HepG2 (cell line): ENCODE data around the gene GALR2. TPM values are rescaled to one million over a fixed set of nuclear protein-coding genes. Genes with fewer than 3 reads are reported as not detected.
"Not testable (repeated sequence)": the region's sequence is repeated elsewhere in the genome, so short reads cannot be mapped to it uniquely, and the experiment has no call there.

ENCODE experiments used
- ATAC-seq: fragments of 200-7000 bp; cut with Tn5 transposase; 3 replicates; pipeline ENCODE4 v1.9.1; 2020; ENCODE audit warnings: mild to moderate bottlenecking, moderate library complexity
- BruUV-seq: library from RNA; stranded (reverse); fragments of 400-500 nt; replicated peaks from 2 replicates; lab custom pipeline; 2021; lab: Mats Ljungman, UMichigan
- CTCF ChIA-PET: fragments of 300-600 bp; formaldehyde crosslinking; extraction: SDS; loops from one replicate; lab custom pipeline; 2021; ENCODE audit warnings: low total read pairs, inconsistent platforms, low intra/inter-chr PET ratio; lab: Yijun Ruan, JAX
- POLR2A ChIA-PET: fragments of 350-600 bp; sonication (Branson Sonifier 250); formaldehyde crosslinking; loops from one replicate; lab custom pipeline; 2020; ENCODE audit warnings: antibody characterized with exemption, inconsistent platforms; lab: Yijun Ruan, JAX
- DNase-seq: peaks from one replicate; pipeline ENCODE4 v3.0.0-alpha.2; 2015; ENCODE audit warnings: low spot score
- FAIRE-seq: peaks from 3 replicates; lab custom pipeline; 2011; peaks lifted over from hg19 to GRCh38; lab: Jason Lieb, UNC
- H2AFZ ChIP-seq: one replicate; pipeline ENCODE4 v1.6.1; 2011; ENCODE audit warnings: low read length, inconsistent platforms
- H3K27ac ChIP-seq: fragments of 300-600 bp; 3 replicates; pipeline ENCODE4 v1.8.0; 2011; ENCODE audit warnings: mixed run types, mild to moderate bottlenecking, mixed read lengths, low read length, inconsistent platforms; ENCODE audit not compliant: insufficient read depth; ENCODE audit errors: extremely low read length
- H3K27me3 ChIP-seq, 2 experiments: fragments of 200-600 bp in 1 of 2; 2 replicates in 1 of 2; 3 replicates in 1 of 2; pipeline versions ENCODE4 v1.6.0 to v1.8.0; 2011; ENCODE audit warnings: low read length in 2 of 2, mild to moderate bottlenecking in 2 of 2, moderate library complexity in 2 of 2, inconsistent platforms in 1 of 2; ENCODE audit not compliant: insufficient read depth in 2 of 2, control insufficient read depth in 1 of 2
- H3K36me3 ChIP-seq, 2 experiments: fragments of 200-600 bp in 1 of 2; replicated peaks in 1 of 2; 2 replicates in 1 of 2; 3 replicates in 1 of 2; pipeline versions ENCODE4 v1.5.1 to v1.8.0; 2011; ENCODE audit warnings: low read length in 2 of 2, inconsistent platforms in 1 of 2; ENCODE audit not compliant: insufficient read depth in 2 of 2, control insufficient read depth in 1 of 2
- H3K4me1 ChIP-seq: 2 replicates; pipeline ENCODE4 v1.5.1; 2012; ENCODE audit warnings: low read length, inconsistent platforms; ENCODE audit not compliant: insufficient read depth
- H3K4me2 ChIP-seq: 2 replicates; pipeline ENCODE4 v1.6.0; 2011; ENCODE audit warnings: low read depth, low read length, inconsistent platforms
- H3K4me3 ChIP-seq, 3 experiments: fragments of 200-600 bp in 1 of 3; sonication (generic), shearing (Covaris generic) in 1 of 3; replicated peaks in 1 of 3; 2 replicates each; pipeline ENCODE4 v1.5.1; 2011 to 2016; ENCODE audit warnings: low read length in 3 of 3, inconsistent platforms in 2 of 3, low read depth in 2 of 3, mild to moderate bottlenecking in 2 of 3, control low read depth in 1 of 3, mixed read lengths in 1 of 3; ENCODE audit not compliant: insufficient read depth in 1 of 3
- H3K79me2 ChIP-seq: one replicate; pipeline ENCODE4 v1.6.1; 2011; ENCODE audit warnings: low read length, inconsistent platforms; ENCODE audit not compliant: insufficient read depth
- H3K9ac ChIP-seq: 2 replicates; pipeline ENCODE4 v1.6.0; 2011; ENCODE audit warnings: mild to moderate bottlenecking, low read depth, low read length, inconsistent platforms; ENCODE audit not compliant: insufficient read depth
- H3K9me3 ChIP-seq: 2 replicates; pipeline ENCODE4 v1.5.1; 2012; ENCODE audit warnings: mild to moderate bottlenecking, low read length
- H4K20me1 ChIP-seq: 2 replicates; pipeline ENCODE4 v1.6.0; 2011; ENCODE audit warnings: inconsistent platforms, mild to moderate bottlenecking, low read length, moderate library complexity; ENCODE audit not compliant: insufficient read depth
- LCORL ChIP-seq, 2 experiments: fragments of 450-650 bp in 1 of 2; sonication (generic) in 1 of 2; formaldehyde crosslinking in 1 of 2; IDR thresholded peaks; 2 replicates each; pipeline versions ENCODE4 v1.5.0 to v1.6.1; 2017 to 2020; ENCODE audit warnings: antibody characterized with exemption in 1 of 2, missing genetic modification reagents in 1 of 2
- ZNF121 ChIP-seq: sonication (generic); formaldehyde crosslinking; IDR thresholded peaks from 2 replicates; pipeline ENCODE4 v1.5.0; 2020; ENCODE audit warnings: mild to moderate bottlenecking, missing genetic modification reagents
- ZNF770 ChIP-seq: sonication (generic); formaldehyde crosslinking; IDR thresholded peaks from 2 replicates; pipeline ENCODE4 v1.5.0; 2020; ENCODE audit warnings: mild to moderate bottlenecking, missing genetic modification reagents
- WGBS: methylation state at CpG from one replicate; pipeline ENCODE4 v1.1.6; 2017; ENCODE audit warnings: low lambda C conversion rate; 5-methylcytosine and 5-hydroxymethylcytosine counted together
- in situ Hi-C: cut with HindIII; loops from 2 replicates; pipeline ENCODE4 v1.10.0; 2017; ENCODE audit warnings: low pct_unique_long_range_greater_than_20kb; ENCODE audit not compliant: extremely low pct_ligation_motif_present
- intact Hi-C: fragments of 100-400 bp; cut with micrococcal nuclease; formaldehyde crosslinking; loops from one replicate; pipeline ENCODE4 v1.10.0; 2022; ENCODE audit not compliant: unreplicated experiment
- polyA plus RNA-seq, 8 experiments: library from polyadenylated mRNA; depleted of rRNA in 3 of 8; stranded (reverse) in 7 of 8; unstranded in 1 of 8; fragments of >200 nt; fragmentation: Illumina TruSeq in 4 of 8; extraction: Trizol in 4 of 8; gene quantifications; 2 replicates each; pipeline versions ENCODE4 v1.2.1 to v1.2.3, GENCODE V29; 2011 to 2016; ENCODE audit warnings: low read depth in 4 of 8, missing spikeins in 1 of 8, mixed read lengths in 1 of 8; ENCODE audit not compliant: insufficient read depth in 1 of 8
- total RNA-seq, 5 experiments: library from RNA; depleted of rRNA; stranded (reverse); fragments of >200 nt; fragmentation: Illumina TruSeq; extraction: Trizol; gene quantifications; 2 replicates each; pipeline ENCODE4 v1.2.3, GENCODE V29; 2016; ENCODE audit warnings: low read depth in 1 of 5

The GALR2 gene
- total and polyA plus RNA-seq, 2 of the 13 experiments (the other 11 are each of a cell fraction or from before 2014, with no cell fraction given), result 0.48 to 0.58 TPM

- peaks cover 58 to 94% of the 10 kb centered on the region in 2 experiments for H3K36me3 ChIP-seq
- in situ Hi-C loops, H3K4me3 ChIP-seq, H3K4me1 ChIP-seq, H3K4me2 ChIP-seq, FAIRE-seq, DNase-seq, H3K9ac ChIP-seq, BruUV-seq, CTCF ChIA-PET, ATAC-seq, H2AFZ ChIP-seq, POLR2A ChIA-PET, H3K27ac ChIP-seq, intact Hi-C loops, H3K9me3 ChIP-seq: not testable (repeated sequence)
- 96% methylated on average over 3 of the region's 3 CpGs for WGBS
- TF ChIP-seq ZNF770, result 0 out of 2 replicates have a peak, but pooled peaks have one; percentile 41
- 0 out of 2 replicates have a peak, but pooled peaks have one; percentile 35 for TF ChIP-seq ZNF121 (CRISPR knock-in tag)
- TF ChIP-seq, all 625 proteins: peak for 2; not testable (repeated sequence) for 623
- not testable (repeated sequence) for H3K79me2 ChIP-seq, H3K27me3 ChIP-seq, H4K20me1 ChIP-seq
Observed at GRCh38 chr17:76042868-76043267, 31.7 kb upstream of the GALR2 start.

- ATAC-seq; H3K4me3 ChIP-seq; H3K79me2 ChIP-seq; H3K9ac ChIP-seq; H3K27me3 ChIP-seq; H3K4me1 ChIP-seq; FAIRE-seq; DNase-seq; CTCF ChIA-PET; BruUV-seq; H3K4me2 ChIP-seq; H2AFZ ChIP-seq; in situ Hi-C loops; H3K9me3 ChIP-seq; intact Hi-C loops; H4K20me1 ChIP-seq; POLR2A ChIA-PET; H3K27ac ChIP-seq; TF ChIP-seq LCORL (CRISPR knock-in tag; IDR thresholded peaks at IDR 0.05): not testable (repeated sequence)
- peaks cover 65 to 94% of the 10 kb centered on the region in 2 experiments for H3K36me3 ChIP-seq
- TF ChIP-seq LCORL (IDR thresholded peaks at IDR 0.05), result peak; percentile 84
- WGBS, result 97% methylated on average over 11 of the region's 11 CpGs
Observed at GRCh38 chr17:76044475-76045007, 30.0 kb upstream of the GALR2 start.
